SK-N-SH treated with all-trans-retinoic acid at 6 μM for 48 hours (cell line): ENCODE results near the gene INKA1.

ENCODE experiments used
- ATAC-seq: fragments of 200-7000 bp; cut with Tn5 transposase; 3 replicates; pipeline ENCODE4 v1.9.1; 2020; ENCODE audit warnings: mild to moderate bottlenecking, moderate library complexity
- CSDC2 ChIP-seq: fragments of 250-450 bp; sonication (Bioruptor Pico); IDR thresholded peaks from 2 replicates; pipeline ENCODE4 v1.5.0; 2020; ENCODE audit warnings: mild to moderate bottlenecking, moderate library complexity
- GLIS3 ChIP-seq: fragments of 250-450 bp; sonication (Bioruptor Pico); IDR thresholded peaks from 2 replicates; pipeline ENCODE4 v1.5.0; 2020; ENCODE audit warnings: mild to moderate bottlenecking, moderate library complexity
- ISL1 ChIP-seq: fragments of 250-450 bp; sonication (Bioruptor Pico); IDR thresholded peaks from 2 replicates; pipeline ENCODE4 v2.1.2; 2022; ENCODE audit warnings: mild to moderate bottlenecking, moderate library complexity
- OSR1 ChIP-seq: fragments of 250-450 bp; sonication (Bioruptor Pico); IDR thresholded peaks from 2 replicates; pipeline ENCODE4 v1.8.0; 2022; ENCODE audit warnings: moderate library complexity, mild to moderate bottlenecking, inconsistent platforms
- PPARA ChIP-seq: fragments of 250-450 bp; sonication (Bioruptor Pico); IDR thresholded peaks from 2 replicates; pipeline ENCODE4 v1.5.0; 2020; ENCODE audit warnings: mild to moderate bottlenecking, borderline replicate concordance
- SNAI2 ChIP-seq: fragments of 250-450 bp; sonication (Bioruptor Pico); IDR thresholded peaks from 2 replicates; pipeline ENCODE4 v1.5.0; 2020; ENCODE audit warnings: mild to moderate bottlenecking, moderate library complexity
- TCF4 ChIP-seq: fragments of 250-450 bp; sonication (Bioruptor Pico); IDR thresholded peaks from 2 replicates; pipeline ENCODE4 v1.8.0; 2021; ENCODE audit warnings: mild to moderate bottlenecking, moderate library complexity, borderline replicate concordance
- TOX ChIP-seq: fragments of 250-450 bp; sonication (Bioruptor Pico); IDR thresholded peaks from 2 replicates; pipeline ENCODE4 v1.8.0; 2021; ENCODE audit warnings: mild to moderate bottlenecking, moderate library complexity, borderline replicate concordance
- ZC3H10 ChIP-seq: fragments of 250-450 bp; sonication (Bioruptor Pico); IDR thresholded peaks from 2 replicates; pipeline ENCODE4 v1.5.1; 2021; ENCODE audit warnings: mild to moderate bottlenecking, moderate library complexity
- ZFP3 ChIP-seq: fragments of 250-450 bp; sonication (Bioruptor Pico); IDR thresholded peaks from 2 replicates; pipeline ENCODE4 v1.5.0; 2020; ENCODE audit warnings: mild to moderate bottlenecking, moderate library complexity
- ZFP30 ChIP-seq: fragments of 450-650 bp; formaldehyde crosslinking; IDR thresholded peaks from 2 replicates; pipeline ENCODE4 v1.5.0; 2022; ENCODE audit warnings: mild to moderate bottlenecking, moderate library complexity
- ZNF565 ChIP-seq: fragments of 450-650 bp; formaldehyde crosslinking; conservative IDR thresholded peaks from 2 replicates; pipeline ENCODE4 v1.5.0; 2020; ENCODE audit warnings: low read depth, mild to moderate bottlenecking, moderate library complexity
- ZNF70 ChIP-seq: fragments of 450-650 bp; formaldehyde crosslinking; IDR thresholded peaks from 2 replicates; pipeline ENCODE4 v1.5.0; 2020; ENCODE audit warnings: mild to moderate bottlenecking, moderate library complexity
- ZNF8 ChIP-seq: fragments of 450-650 bp; formaldehyde crosslinking; IDR thresholded peaks from 2 replicates; pipeline ENCODE4 v1.5.0; 2020; ENCODE audit warnings: mild to moderate bottlenecking, moderate library complexity
- TF ChIP-seq, protein P1 (sequence below): fragments of 250-450 bp; sonication (Bioruptor Pico); IDR thresholded peaks from 2 replicates; pipeline ENCODE4 v1.5.1; 2021; ENCODE audit warnings: mild to moderate bottlenecking, moderate library complexity
- TF ChIP-seq, protein P2 (sequence below): fragments of 250-450 bp; sonication (Bioruptor Pico); IDR thresholded peaks from 2 replicates; pipeline ENCODE4 v1.8.0; 2021; ENCODE audit warnings: low read depth, mild to moderate bottlenecking, moderate library complexity, borderline replicate concordance
- TF ChIP-seq, protein P3 (sequence below): fragments of 250-450 bp; sonication (Bioruptor Pico); IDR thresholded peaks from 2 replicates; pipeline ENCODE4 v1.5.0; 2020; ENCODE audit warnings: mild to moderate bottlenecking, moderate library complexity
- TF ChIP-seq, protein P4 (sequence below): fragments of 250-450 bp; sonication (Bioruptor Pico); IDR thresholded peaks from 2 replicates; pipeline ENCODE4 v1.8.0; 2020; ENCODE audit warnings: mild to moderate bottlenecking, moderate library complexity, borderline replicate concordance
- TF ChIP-seq, protein P5 (sequence below): fragments of 250-450 bp; sonication (Bioruptor Pico); IDR thresholded peaks from 2 replicates; pipeline ENCODE4 v1.5.1; 2020; ENCODE audit warnings: low read depth, mild to moderate bottlenecking, moderate library complexity

INKA1 gene

DNA sequence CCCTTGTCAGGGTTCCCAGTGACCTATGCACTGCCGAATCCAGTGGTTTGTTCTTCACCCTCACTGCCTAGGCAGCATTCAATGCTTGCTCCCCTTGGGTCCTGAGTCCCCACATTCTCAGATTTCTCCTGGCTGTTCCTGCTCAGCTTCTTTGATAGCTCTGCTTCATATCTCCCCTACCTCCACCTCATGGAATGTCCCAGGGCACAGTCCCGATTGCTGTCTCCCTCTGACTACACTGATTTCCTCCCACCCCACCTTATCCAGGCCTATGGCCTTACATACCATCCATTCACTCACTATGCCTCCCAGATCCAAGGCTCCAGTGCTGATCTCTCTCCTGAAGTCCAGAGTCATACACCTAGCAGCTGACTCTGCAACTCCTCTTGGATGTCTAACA, 1.9 kb upstream of the INKA1 start:
- TF ChIP-seq OSR1 (CRISPR knock-in tag) (no peak), GLIS3 (CRISPR knock-in tag) (no peak), ZFP3 (CRISPR knock-in tag) (no peak), ZFP30 (CRISPR knock-in tag) (no peak), SNAI2 (CRISPR knock-in tag) (no peak), ZC3H10 (CRISPR knock-in tag) (no peak), ZNF8 (no peak), CSDC2 (CRISPR knock-in tag) (no peak), TCF4 (CRISPR knock-in tag) (no peak)
- TF ChIP-seq, protein P1, sequence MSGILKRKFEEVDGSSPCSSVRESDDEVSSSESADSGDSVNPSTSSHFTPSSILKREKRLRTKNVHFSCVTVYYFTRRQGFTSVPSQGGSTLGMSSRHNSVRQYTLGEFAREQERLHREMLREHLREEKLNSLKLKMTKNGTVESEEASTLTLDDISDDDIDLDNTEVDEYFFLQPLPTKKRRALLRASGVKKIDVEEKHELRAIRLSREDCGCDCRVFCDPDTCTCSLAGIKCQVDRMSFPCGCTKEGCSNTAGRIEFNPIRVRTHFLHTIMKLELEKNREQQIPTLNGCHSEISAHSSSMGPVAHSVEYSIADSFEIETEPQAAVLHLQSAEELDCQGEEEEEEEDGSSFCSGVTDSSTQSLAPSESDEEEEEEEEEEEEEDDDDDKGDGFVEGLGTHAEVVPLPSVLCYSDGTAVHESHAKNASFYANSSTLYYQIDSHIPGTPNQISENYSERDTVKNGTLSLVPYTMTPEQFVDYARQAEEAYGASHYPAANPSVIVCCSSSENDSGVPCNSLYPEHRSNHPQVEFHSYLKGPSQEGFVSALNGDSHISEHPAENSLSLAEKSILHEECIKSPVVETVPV (CRISPR knock-in tag): no peak
- TF ChIP-seq, protein P2, sequence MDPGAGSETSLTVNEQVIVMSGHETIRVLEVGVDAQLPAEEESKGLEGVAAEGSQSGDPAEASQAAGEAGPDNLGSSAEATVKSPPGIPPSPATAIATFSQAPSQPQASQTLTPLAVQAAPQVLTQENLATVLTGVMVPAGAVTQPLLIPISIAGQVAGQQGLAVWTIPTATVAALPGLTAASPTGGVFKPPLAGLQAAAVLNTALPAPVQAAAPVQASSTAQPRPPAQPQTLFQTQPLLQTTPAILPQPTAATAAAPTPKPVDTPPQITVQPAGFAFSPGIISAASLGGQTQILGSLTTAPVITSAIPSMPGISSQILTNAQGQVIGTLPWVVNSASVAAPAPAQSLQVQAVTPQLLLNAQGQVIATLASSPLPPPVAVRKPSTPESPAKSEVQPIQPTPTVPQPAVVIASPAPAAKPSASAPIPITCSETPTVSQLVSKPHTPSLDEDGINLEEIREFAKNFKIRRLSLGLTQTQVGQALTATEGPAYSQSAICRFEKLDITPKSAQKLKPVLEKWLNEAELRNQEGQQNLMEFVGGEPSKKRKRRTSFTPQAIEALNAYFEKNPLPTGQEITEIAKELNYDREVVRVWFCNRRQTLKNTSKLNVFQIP (CRISPR knock-in tag): no peak
- TF ChIP-seq, protein P3, sequence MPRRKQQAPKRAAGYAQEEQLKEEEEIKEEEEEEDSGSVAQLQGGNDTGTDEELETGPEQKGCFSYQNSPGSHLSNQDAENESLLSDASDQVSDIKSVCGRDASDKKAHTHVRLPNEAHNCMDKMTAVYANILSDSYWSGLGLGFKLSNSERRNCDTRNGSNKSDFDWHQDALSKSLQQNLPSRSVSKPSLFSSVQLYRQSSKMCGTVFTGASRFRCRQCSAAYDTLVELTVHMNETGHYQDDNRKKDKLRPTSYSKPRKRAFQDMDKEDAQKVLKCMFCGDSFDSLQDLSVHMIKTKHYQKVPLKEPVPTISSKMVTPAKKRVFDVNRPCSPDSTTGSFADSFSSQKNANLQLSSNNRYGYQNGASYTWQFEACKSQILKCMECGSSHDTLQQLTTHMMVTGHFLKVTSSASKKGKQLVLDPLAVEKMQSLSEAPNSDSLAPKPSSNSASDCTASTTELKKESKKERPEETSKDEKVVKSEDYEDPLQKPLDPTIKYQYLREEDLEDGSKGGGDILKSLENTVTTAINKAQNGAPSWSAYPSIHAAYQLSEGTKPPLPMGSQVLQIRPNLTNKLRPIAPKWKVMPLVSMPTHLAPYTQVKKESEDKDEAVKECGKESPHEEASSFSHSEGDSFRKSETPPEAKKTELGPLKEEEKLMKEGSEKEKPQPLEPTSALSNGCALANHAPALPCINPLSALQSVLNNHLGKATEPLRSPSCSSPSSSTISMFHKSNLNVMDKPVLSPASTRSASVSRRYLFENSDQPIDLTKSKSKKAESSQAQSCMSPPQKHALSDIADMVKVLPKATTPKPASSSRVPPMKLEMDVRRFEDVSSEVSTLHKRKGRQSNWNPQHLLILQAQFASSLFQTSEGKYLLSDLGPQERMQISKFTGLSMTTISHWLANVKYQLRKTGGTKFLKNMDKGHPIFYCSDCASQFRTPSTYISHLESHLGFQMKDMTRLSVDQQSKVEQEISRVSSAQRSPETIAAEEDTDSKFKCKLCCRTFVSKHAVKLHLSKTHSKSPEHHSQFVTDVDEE (CRISPR knock-in tag): no peak
- TF ChIP-seq, protein P4, sequence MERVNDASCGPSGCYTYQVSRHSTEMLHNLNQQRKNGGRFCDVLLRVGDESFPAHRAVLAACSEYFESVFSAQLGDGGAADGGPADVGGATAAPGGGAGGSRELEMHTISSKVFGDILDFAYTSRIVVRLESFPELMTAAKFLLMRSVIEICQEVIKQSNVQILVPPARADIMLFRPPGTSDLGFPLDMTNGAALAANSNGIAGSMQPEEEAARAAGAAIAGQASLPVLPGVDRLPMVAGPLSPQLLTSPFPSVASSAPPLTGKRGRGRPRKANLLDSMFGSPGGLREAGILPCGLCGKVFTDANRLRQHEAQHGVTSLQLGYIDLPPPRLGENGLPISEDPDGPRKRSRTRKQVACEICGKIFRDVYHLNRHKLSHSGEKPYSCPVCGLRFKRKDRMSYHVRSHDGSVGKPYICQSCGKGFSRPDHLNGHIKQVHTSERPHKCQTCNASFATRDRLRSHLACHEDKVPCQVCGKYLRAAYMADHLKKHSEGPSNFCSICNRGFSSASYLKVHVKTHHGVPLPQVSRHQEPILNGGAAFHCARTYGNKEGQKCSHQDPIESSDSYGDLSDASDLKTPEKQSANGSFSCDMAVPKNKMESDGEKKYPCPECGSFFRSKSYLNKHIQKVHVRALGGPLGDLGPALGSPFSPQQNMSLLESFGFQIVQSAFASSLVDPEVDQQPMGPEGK (CRISPR knock-in tag): no peak
- no peak for ATAC-seq

DNA sequence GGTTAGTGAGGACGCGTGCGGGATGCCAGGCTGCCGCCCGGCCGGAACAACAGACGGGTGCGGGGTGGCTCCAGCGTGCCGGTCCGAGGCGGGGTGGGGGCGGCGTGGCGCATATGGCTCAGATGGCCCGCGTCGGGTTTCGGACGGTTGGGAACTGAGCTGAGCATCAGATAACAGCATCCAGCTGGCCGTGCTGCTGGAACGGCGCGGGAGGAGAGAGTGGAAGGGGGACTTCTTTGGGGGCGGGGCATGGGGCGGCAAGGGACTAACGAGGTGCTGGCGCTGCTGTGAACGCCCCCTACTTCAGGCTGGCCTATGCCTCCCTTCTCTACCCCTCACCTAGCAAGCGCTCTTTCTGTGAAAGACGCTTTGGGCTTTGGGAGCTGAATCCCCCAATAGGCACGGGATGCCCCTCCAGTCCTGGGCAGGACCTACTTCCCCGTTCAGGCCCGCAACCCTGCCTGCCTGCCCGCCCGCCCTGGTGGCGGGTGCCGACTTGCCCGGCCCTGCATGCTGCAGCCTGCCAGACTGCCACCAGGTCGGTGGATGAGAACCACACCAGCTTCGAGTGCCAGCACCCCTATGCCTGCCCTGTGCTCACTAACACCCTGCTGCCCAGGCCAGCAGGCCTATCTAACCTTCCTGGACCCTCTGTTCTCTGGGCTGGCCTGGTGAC, 542 bp downstream of the INKA1 start:
- ATAC-seq: peak; percentile 22
- TF ChIP-seq ZNF565: no peak
- no peak for TF ChIP-seq ZNF70 (CRISPR knock-in tag)
- no peak for TF ChIP-seq TOX
- TF ChIP-seq ISL1 (CRISPR knock-in tag): no peak
- TF ChIP-seq, protein P5, sequence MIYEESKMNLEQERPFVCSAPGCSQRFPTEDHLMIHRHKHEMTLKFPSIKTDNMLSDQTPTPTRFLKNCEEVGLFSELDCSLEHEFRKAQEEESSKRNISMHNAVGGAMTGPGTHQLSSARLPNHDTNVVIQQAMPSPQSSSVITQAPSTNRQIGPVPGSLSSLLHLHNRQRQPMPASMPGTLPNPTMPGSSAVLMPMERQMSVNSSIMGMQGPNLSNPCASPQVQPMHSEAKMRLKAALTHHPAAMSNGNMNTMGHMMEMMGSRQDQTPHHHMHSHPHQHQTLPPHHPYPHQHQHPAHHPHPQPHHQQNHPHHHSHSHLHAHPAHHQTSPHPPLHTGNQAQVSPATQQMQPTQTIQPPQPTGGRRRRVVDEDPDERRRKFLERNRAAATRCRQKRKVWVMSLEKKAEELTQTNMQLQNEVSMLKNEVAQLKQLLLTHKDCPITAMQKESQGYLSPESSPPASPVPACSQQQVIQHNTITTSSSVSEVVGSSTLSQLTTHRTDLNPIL (CRISPR knock-in tag): no peak
- TF ChIP-seq PPARA (CRISPR knock-in tag): no peak
- no peak for TF ChIP-seq OSR1 (CRISPR knock-in tag)
- no peak for TF ChIP-seq ZNF8
- TF ChIP-seq CSDC2 (CRISPR knock-in tag): no peak
- no peak for TF ChIP-seq GLIS3 (CRISPR knock-in tag)
- TF ChIP-seq, protein P1 (CRISPR knock-in tag): no peak
- TF ChIP-seq, protein P4 (CRISPR knock-in tag): no peak
